CD4-positive, alpha-beta T cell treated with Interleukin-12 subunit alpha and Interleukin-12 subunit beta, for 1 hour (primary cell): Measurements from ENCODE around the gene SLC7A10.
"Not testable (repeated sequence)": the region's sequence is repeated elsewhere in the genome, so short reads cannot be mapped to it uniquely, and the experiment has no call there.

Source experiments
- DNase-seq: peaks from one replicate; pipeline ENCODE4 v3.0.0-alpha.2; 2020

Gene SLC7A10

DNA sequence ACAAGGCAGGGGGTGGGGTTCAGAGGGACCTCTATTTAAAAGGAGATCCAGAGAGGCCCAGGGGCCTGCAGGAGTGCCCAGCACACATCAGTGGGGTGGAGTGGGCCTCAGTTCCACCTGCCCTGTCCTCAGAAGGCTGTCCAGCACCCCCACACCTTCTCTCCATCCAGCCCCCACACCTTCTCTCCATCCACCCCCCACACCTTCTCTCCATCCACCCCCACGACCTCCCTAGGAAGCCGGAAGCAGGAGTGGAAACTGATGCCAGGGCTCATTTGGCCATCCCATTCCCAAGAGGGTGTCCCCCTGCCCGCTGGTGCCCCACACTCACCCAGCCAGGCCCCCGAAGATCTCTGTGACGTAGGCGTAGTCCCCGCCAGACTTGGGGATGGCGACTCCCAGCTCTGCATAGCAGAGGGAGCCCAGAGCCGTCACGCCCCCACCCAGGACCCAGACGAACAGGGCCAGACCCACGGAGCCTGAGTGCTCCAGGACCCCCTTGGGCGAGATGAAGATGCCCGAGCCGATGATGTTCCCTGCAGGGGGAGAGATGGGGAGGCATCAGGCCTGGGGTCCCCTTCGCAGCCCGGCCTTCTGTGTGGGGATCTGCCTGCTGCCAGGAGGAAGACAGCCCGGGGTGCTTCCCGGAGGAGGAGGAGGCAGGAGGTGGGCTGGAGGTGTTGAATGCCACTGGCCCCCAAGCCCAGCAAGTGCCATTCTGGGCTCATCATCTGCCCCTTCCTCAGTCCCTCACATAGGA is 10.0 kb downstream of the SLC7A10 start:
- DNase-seq: no peak

DNA sequence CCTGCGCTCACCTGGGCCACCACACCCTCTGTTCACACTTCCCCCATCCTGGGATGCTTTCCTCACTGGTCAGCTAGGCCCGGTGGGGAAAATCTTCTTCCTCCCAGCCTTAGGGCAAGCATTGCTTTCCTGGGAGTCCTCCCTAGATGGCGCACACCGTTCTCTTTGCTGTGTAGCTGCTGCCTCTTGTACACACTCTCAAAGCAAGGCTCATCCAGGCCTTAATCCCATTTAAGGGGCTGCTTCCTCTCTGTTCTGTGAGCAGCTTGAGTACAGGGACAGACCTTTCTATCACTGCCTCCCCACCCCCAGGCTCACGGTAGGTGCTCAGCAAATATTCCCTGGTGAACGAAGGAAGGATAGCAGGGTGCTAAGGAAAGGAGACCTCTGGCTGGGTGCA is 11.1 kb downstream of the SLC7A10 start:
- DNase-seq: no peak

DNA sequence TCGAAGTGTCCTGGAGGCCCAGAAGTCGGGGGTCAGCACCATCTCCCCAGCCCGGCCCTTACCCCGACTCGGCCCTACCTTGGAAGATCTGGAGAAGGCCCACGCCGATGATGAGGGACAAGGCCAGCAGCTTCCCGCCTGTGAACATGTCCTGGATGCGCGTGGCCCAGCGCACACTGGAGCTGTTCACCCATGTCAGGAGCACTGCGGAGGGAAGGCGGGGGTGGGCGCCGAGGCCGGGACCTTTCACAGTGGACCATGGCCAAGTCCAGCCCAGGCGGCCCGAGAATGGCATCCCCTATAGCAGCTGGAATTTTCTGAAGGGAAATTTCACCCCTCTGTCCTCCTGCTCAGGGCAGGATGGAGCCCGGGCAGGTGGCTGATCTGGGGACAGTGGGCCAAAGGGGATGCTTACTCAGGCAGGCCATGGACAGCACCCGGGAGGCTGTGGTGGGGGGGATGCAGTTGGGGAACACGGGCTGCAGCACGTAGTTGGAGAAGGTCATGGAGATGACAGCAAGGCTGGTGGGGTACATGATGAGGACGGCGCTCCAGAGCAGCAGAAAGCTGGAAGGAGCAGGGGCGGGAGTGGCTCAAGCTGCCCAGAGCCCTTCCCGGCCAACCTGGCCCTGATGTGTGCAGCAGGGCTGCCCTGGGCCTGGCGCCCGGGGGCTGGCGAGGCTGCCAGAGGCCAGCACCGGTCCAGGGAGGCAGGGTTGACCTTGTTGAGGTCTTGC is 13.0 kb downstream of the SLC7A10 start:
- no peak for DNase-seq

DNA sequence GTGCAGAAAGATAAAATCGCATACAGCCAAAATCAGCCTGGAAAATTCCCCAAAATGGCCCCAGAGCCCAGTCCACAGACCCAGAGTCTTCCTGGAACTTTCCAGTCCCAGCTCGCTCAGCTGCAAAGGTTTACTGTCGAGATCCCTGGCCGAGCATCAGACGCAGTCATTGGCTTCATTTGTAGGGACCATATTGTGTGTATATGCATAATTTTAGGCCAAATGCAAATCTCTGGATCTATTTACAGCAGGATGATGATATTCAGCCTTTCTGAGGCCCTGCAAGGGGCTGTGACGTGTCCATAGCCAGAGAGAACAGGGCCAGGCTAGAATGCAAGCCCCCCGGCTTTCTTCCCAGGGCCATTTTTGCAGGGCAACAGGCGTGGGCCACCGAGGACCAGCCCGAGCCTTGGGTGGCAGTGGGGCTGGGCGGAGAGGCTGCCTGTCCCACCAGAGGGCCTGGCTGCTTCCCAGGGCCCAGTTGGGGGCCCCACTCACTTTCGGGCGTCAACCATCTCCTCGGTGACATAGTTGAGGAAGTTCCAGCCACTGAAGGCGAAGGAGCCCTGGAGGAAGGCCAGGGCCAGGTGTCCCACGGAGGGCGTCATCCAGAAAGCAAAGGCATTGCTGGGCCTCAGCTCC is 13.7 kb downstream of the SLC7A10 start:
- DNase-seq: no peak

DNA sequence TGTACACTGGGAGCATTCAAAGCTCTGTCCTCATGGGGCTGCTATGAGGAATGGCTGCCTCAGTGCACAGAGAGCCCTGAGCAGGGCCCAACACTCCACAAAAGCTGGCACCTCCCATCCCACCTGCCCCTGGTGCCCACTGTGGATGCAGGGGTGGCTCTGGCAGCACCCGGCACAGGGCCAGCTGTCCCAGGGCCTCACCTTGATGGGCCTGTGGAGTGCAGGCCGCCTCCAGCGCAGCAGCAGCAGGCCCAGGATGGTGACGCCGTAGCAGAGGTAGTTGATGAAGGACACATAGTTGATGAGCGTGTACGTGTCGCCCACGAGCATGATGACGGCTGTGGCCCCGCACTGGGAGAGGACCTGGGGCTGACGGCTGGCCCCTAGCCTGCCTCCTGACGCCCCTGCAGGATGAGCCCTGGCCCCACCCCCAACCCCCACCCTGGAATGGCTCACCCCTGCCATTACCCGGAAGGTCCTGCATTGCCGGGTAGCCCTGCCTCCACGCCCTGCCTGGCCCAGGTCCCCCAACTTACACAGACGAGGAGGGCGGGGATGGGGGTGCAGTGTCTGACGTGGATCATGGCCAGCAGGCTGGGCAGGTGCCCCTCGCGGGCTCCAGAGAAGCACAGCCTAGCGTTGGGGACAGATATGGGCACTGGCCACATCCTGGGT is 15.2 kb downstream of the SLC7A10 start:
- DNase-seq: no peak

DNA sequence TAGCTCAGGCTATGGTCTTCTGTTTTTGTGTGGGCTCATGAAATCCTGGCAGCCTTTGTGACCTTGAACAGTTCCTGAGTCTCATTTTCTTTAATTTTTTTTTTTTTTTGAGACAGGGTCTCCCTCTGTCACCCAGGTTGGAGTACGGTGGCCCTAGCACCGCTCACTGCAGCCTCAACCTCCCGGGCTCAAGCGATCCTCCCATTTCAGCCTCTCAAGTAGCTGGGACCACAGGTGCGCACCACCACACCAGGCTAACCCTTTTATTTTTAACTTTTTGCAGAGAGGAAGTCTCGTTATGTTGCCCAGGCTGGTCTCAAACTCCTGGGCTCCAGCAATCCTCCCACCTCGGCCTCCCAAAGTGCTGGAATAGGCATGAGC is 15.8 kb downstream of the SLC7A10 start:
- DNase-seq: not testable (repeated sequence)

DNA sequence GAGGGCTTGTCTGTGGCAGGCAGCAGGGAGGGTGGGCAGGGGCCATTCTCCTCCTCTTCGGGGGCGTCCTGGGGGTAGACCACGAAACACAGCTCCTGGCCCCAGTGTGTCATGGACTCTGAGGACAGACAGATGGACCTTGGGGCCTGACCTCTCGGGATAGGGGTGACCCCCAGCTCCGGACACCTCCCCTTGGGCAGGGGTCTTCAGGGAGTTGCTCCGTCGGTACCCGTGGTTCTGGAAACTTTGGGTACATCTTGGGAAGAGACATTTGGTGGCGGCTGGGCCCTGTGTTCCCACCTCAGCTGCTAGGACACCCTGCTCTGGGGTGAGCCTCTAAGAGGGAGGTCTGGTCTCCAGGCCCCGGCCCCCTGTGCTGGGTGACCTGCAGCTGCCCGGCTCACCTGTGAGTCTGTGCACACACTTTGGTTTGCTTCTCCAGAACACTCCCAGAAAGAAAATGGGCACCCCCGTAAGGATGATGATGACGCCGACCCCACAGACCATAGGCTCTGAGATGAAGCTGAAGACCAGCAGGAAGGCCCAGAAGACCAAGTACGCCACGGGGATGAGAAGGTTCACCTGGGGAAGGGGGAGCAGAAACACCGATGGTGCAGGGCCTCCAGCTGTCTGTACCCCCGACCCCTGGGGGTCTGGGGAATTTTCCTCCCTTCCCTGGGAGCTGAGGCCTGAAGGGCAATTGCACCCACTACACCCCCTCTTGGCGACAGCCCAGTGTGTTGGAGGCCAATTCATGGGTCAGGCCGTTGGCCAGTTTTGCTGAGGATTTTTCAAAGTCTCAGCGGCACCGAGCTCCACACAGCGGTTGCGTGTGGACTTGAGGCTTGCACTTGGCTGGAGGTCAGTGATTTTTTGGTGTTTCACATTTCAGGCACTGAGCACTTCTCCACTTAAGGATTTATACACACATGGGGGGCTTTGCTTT is 16.5 kb downstream of the SLC7A10 start:
- DNase-seq: no peak

DNA sequence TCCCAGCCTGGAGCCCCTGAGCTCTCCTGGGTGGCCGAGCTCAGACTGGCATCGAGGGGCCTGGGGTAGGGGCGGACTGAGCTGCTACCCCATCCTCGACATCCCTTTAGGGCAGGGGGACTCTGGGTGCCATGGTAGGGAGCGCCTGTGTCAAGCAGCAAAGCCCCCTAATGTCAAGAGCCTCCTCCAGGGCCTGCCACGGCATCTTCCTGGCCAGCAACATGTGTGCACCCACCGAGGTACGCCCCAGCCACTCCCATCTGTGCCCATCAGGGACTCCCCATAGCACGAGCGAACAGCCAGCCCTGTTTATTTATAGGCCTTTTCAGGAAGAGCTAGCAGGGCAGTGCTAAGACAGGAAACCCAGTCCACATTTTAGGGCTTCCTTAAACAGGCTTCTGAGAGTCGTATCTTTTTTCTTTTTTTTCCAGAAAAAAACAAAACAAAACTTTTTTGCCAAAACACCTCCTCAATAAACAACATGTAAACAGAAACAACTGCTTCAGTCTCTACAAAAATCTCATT is 17.2 kb downstream of the SLC7A10 start:
- no peak for DNase-seq

DNA sequence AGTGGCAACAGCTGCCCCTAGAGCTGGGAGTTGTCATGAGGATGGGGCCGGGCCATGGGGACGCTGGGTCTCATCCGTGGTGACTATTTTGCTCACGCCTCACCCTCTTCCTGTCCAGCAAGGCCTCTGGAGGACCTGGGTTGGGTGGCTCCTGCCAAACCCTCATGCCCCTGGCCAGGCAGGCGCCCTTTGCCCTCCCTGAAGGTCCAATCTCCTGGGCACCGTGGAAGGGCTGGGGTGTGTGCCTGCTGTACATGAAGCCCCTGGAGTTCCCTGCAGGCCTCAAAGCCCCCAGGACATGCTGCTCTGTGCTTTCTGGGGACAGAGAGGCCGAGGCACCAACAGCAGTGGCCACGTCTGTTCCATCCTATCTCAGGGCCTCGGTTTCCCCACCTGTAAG is 17.7 kb downstream of the SLC7A10 start:
- no peak for DNase-seq

DNA sequence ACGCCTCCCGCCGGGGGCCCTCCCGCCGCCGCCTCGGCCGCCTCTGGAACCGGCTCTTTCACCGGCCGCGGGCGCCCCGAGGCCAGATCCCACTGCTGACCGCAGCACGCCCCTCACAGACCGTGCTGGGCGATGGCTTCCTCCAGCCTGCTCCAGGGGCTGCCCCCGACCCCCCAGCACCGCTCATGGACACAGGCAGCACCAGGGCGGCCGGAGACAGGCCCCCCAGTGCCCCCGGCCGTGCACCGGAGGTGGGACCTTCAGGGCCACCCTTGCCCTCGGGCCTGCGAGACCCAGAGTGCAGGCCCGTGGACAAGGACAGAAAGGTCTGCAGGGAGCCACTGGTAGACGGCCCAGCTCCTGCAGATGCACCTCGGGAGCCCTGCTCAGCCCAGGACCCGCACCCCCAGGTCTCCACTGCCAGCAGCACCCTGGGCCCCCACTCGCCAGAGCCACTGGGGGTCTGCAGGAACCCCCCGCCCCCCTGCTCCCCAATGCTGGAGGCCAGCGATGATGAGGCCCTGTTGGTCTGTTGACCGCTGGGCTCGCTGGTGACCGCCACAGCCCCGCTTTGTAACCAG is 18.5 kb downstream of the SLC7A10 start:
- no peak for DNase-seq

DNA sequence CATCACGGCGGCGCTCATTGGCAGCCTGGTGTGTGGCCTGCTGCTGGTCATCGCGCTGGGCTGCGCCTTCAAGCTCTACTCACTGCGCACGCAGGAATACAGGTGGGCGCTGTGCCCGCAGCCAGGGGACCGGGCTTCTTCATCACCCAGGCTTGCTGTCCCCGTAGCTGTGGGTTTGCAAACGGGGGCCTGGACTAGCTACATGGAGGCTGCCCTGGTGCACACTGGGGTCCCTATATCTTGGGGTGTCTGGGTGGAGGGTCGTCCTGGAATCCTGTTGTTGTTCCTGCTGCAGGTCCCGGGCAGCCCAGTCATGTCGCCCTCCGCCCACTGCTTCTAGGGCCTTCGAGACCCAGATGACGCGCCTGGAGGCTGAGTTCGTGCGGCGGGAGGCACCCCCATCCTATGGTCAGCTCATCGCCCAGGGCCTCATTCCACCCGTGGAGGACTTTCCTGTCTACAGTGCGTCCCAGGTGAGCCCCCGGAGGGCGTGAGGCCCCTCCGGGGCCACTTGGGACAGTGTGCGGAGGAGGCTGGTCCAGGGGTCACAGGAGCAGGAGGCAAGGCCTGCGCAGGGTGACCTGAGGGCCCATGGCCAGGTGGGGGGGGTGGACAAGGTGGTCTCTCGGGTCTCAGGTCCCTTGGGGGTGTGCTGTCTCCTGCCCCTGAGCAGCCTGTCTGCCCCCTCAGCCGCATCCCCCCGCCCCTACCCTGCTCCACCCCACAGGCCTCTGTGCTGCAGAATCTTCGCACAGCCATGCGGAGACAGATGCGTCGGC is 19.2 kb downstream of the SLC7A10 start:
- DNase-seq: no peak

DNA sequence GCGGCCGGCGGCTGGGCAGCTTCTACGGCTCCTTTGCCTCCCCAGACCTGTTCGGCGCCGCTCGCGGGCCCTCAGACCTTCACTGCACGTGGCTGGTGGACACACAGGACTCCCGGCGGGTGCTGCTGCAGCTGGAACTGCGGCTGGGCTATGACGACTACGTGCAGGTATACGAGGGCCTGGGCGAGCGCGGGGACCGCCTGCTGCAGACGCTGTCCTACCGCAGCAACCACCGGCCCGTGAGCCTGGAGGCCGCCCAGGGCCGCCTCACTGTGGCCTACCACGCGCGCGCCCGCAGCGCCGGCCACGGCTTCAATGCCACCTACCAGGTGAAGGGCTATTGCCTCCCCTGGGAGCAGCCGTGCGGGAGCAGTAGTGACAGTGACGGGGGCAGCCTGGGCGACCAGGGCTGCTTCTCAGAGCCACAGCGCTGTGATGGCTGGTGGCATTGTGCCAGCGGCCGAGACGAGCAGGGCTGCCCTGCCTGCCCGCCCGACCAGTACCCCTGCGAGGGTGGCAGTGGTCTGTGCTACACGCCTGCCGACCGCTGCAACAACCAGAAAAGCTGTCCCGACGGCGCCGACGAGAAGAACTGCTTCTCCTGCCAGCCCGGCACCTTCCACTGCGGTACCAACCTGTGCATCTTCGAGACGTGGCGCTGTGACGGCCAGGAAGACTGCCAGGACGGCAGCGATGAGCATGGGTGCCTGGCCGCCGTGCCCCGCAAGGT is 20.0 kb downstream of the SLC7A10 start:
- no peak for DNase-seq

DNA sequence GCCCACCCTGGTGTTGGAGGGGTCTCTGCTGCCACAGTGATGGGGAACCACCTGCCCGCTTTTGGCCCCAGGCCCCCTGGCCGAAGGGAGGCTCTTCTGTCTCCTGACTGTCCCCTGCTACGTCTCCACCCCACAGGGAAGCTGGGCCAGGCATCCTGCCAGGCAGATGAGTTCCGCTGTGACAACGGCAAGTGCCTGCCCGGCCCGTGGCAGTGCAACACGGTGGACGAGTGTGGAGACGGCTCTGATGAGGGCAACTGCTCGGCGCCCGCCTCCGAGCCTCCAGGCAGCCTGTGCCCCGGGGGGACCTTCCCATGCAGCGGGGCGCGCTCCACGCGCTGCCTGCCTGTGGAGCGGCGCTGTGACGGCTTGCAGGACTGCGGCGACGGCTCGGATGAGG is 20.5 kb downstream of the SLC7A10 start:
- DNase-seq: no peak

DNA sequence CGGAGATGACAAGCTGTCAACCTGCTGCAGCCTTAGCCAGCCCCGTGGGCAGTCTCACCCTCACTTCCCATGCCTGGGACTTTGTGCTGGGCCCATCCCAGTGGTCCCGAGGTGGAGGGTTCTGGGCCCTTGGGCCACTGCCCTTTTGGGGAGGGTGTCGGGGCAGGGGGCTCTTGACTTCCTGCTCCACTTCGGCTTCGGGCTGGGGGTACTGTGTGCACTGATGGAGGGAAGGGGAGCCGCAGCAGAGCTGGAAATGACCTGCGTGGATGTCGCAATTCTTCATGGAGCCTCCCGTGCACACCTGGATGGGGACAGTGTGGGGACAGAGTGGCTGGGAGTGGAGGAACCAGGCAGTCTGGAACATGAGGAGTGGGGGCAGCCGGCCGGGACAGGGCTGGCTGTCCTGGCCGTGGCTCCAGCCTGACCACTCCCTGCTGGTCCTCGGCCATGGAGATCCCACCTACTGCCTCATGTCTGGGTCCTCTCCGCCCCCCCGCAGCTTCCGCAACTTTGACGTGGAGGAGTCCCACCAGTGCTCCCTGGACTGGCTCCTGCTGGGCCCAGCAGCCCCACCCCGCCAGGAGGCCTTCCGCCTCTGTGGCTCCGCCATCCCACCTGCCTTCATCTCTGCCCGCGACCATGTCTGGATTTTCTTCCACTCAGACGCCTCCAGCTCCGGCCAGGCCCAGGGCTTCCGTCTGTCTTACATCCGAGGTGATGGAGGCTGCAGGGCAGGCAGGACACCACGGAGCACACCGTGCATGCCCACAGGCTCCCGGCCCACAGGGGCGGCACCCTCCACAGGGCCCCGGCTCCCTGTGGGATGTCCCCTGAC is 21.3 kb downstream of the SLC7A10 start:
- no peak for DNase-seq

DNA sequence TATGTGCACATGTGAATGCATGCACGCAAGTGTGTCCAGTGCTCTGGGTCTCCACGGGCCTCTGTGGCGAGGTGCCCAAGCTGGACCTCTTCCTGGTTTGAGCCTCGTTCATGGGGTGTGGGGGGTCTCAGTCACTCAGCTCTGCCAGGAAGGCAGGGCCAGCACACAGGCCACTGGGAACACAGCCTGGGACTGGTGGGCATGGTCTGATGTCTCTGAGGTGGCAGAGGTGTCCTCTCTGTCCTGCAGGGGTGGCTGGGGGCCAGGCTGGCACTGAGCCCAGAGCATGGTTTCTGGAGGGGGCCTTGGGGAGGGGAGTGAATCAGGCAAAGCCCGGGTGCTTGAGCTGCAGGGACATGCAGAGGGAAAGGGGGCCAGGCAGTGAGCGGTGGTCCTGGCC is 22.1 kb downstream of the SLC7A10 start:
- DNase-seq: no peak

DNA sequence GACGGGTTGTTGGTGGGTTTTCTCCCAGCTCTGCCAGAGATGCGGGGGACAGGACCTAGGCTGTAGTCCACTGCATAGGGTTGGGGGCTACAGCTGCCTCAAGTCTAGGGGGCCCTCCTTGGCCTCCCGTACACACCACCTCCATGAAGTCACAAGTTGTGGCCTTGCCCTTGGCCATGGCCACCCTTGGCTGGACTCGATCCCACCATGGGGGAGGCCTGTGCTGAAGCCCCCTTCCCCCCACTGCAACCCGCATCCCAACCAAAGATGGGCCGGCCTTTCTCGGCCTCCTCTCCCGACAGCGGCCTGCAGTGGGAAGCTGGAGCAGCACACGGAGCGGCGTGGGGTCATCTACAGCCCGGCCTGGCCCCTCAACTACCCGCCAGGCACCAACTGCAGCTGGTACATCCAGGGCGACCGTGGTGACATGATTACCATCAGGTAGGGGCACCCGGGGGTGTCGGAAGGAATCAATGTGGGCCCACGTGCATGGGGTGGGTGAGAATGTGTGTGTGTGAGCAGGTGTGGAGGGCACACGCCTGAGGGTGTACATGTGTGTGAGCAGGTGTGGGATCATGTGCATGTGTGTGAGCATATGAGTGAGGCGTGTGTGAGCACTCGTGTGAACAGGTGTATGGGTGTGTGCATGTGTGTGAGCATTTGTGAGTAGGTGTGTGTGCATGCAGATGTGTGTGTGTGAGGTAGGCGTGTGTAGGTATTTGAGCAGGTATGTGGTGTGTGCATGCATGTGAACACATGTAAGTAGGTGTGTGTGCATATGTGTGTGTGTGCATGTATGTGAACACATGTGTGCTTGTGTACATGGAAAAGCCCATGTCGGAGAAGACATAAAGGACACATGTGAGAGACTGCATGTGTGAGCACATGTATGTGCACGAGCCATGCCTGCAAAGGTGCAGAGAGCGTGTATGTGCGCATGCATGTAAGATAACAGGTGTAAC is 22.8 kb downstream of the SLC7A10 start:
- no peak for DNase-seq

DNA sequence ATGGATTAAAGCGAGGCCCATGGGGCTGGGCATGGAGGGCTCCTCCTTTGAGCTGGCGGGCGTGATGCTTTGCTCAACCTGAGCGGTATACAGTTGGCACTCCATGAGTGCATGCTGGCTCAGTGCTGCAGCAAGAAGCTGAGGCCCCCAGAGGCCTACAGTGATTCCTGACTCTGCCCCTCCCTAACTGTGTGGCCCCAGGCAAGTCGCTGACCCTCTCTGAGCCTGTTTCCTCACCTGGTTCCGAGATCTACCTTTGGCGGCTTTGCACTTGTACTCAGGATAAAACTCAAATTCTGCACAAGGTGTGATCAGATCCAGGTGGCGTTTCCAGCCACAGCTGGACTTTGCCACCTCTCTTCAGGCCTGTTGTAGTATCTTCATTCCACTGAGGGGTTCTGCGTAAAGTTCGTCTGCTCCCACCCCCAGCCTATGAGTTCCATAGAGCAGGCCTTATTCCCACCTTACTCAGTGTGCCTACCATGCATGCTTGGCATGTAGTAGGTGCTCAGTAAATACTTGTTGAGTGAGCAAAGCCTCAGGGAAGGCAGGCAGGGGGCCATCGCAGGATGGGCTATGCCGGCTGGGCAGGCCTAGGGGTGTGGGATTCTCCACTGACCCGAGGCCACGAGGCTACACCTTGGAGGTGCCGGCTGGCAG is 23.6 kb downstream of the SLC7A10 start:
- DNase-seq: no peak
